Naive thymus-derived CD8-positive, alpha-beta T cell (primary cell): ENCODE measurements around the gene HS3ST6. TPM values are rescaled to one million over a fixed set of nuclear protein-coding genes. Genes with fewer than 3 reads are reported as not detected.
"Not testable (repeated sequence)": the region's sequence is repeated elsewhere in the genome, so short reads cannot be mapped to it uniquely, and the experiment has no call there.

Source experiments
- ATAC-seq, 2 donors: fragments of 150-1000 bp; cut with Tn5 transposase in 1 of 2; sonication (Bioruptor Pico), chemical (Tn5 transposase) in 1 of 2; 1 replicate in 1 of 2; 2 replicates in 1 of 2; pipeline ENCODE4 v1.10.0; 2021; ENCODE audit warnings: mild to moderate bottlenecking in 2 of 2, moderate library complexity in 2 of 2
- POLR2A ChIA-PET: fragments of 350-600 bp; sonication (Branson Sonifier 250); formaldehyde crosslinking; loops from one replicate; lab custom pipeline; 2021; ENCODE audit warnings: antibody characterized with exemption; lab: Charles Lee
- DNase-seq, 10 donors: peaks; one replicate each; pipeline versions ENCODE4 v3.0.0 to v3.0.0-alpha.2; 2020 to 2022
- H3K27ac Mint-ChIP-seq, 10 donors: one replicate each; pipeline ENCODE4 v1.8.0; 2020 to 2022; ENCODE audit warnings: mild to moderate bottlenecking in 10 of 10, mixed read lengths in 10 of 10, moderate library complexity in 4 of 10, inconsistent platforms in 1 of 10
- H3K27me3 Mint-ChIP-seq, 5 donors: one replicate each; pipeline ENCODE4 v1.8.0; 2021 to 2022; ENCODE audit warnings: mixed read lengths in 5 of 5
- H3K36me3 Mint-ChIP-seq, 3 donors: one replicate each; pipeline ENCODE4 v1.8.0; 2020 to 2022; ENCODE audit warnings: mixed read lengths in 3 of 3, mild to moderate bottlenecking in 2 of 3, inconsistent platforms in 1 of 3
- H3K4me1 Mint-ChIP-seq, 4 donors: one replicate each; pipeline ENCODE4 v1.8.0; 2021 to 2022; ENCODE audit warnings: mixed read lengths in 4 of 4
- H3K4me3 Mint-ChIP-seq, 10 donors: one replicate each; pipeline ENCODE4 v1.8.0; 2020 to 2022; ENCODE audit warnings: mild to moderate bottlenecking in 10 of 10, mixed read lengths in 10 of 10, moderate library complexity in 6 of 10, inconsistent platforms in 1 of 10
- H3K9me3 Mint-ChIP-seq, 9 donors: one replicate each; pipeline ENCODE4 v1.8.0; 2020 to 2022; ENCODE audit warnings: mixed read lengths in 9 of 9, mild to moderate bottlenecking in 3 of 9, inconsistent platforms in 1 of 9, moderate library complexity in 1 of 9
- polyA plus RNA-seq, 3 donors: library from polyadenylated mRNA; unstranded; fragments of 300-500 nt; fragmentation: Illumina TruSeq; gene quantifications; one replicate each; pipeline ENCODE4 v1.2.3, GENCODE V29; 2021
- total RNA-seq, 8 experiments: library from RNA in 2 of 8; stranded (reverse) in 2 of 8; gene quantifications; one replicate each; pipeline ENCODE4 v1.2.3 and lab custom pipeline; 2021 to 2026

HS3ST6 gene
- total RNA-seq (not detected), polyA plus RNA-seq (not detected), total RNA-seq (lab: John Stamatoyannopoulos, UW) (0 reads per million in 6 experiments)

DNA sequence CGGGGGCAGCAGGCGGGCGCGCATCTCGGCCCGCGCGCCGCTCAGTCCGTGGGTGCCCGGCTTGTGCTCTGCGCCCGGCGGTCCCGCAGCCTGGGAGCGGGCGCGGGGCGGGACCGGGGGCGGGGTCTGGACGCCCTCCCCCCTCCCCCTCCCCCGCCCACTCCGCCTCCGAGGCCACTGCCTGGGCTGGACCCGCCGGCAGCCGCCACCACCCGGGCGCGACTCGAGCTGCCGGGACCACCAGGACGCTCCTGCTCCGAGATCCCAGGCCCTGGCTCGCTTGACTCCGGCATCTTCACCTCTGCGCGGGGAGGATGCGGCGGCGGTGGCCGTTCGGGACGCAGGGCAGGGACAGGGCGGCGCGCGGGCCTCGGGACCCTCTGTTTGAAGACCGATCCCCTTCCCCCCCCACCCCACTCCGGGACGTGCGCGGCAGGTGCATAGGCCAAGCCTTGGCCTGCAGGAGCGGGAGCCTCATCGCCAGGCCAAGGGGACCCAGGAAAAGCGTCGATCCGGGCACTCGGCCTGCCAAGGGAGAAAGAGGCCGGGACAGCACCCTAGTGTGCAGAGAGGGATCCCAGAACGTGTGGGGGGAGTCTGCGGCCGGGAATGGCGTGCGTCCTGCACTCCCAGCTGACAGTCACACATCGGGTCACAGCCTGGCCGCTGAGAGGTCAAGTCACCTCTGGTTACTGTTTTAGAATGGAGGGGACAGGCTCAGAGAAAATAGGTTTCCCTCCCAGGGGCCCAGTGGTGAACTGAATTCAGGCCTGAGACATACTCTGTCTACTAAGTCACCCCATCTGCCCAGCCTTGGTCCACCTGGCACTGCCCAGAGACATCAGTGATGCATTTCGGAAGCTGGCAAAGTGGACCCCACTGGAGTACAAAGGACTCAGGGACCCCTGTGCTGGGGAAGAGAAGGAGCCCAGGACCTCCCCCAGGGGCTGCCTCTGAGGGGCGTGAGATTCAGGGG, at the start of gene HS3ST6:
Gene HS3ST6 (minus strand): TSS at position 65 of the 976 bp plus-strand sequence. CDS start 92 bp downstream, outside the sequence.
- POLR2A ChIA-PET, result no interaction called here
- Mint-ChIP-seq H3K27ac (no peak within 1 kb of the TSS), H3K9me3 (peaks cover 0 to 3% (median 0%) of the 10 kb centered on the region in 9 donors), H3K4me1 (peaks cover 0 to 5% (median 3%) of the 10 kb centered on the region in 4 donors), H3K4me3 (no peak within 1 kb of the TSS), H3K27me3 (peaks cover 22 to 74% (median 51%) of the 10 kb centered on the region in 5 donors), H3K36me3 (peaks cover 0 to 7% (median 0%) of the 10 kb centered on the region in 3 donors)
- DNase-seq (no peak), ATAC-seq (no peak)

DNA sequence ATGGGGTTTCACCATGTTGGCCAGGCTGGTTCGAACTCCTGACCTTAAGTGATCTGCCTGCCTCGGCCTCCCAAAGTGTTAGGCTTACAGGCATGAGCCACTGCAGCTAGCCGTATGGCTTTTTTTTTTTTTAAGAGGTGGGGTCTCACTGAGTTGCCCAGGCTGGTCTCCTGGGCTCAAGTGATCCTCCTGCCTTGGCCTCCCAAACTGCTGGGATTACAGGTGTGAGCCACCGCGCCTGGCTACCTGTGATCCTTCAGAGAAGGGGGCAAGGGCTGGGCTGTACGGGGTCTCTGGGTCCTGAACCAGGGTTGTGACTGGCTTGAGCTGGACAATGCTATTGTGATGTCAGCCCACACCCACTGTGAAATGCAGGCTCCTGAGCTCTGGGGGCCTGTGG, 48.2 kb upstream of the HS3ST6 start, which contains the start of gene RNF151:
Gene RNF151 (plus strand): TSS at position 397 of the 400 bp plus-strand sequence. CDS start 26 bp downstream, outside the sequence.
- Mint-ChIP-seq H3K4me1 (peaks cover 18 to 44% (median 40%) of the 10 kb centered on the region in 4 donors), H3K4me3 (peak within 1 kb of the TSS; percentile 89 to 97 (median 94)), H3K9me3 (no peaks in the 10 kb centered on the region), H3K36me3 (peaks cover 4 to 27% (median 10%) of the 10 kb centered on the region in 3 donors), H3K27ac (peak within 1 kb of the TSS; percentile 96 to 99 (median 97)), H3K27me3 (no peaks in the 10 kb centered on the region)
- no peak for ATAC-seq
- POLR2A ChIA-PET, result interaction anchor here (0.6 to 7.9 kb wide), 8 partner anchors 17 to 431 kb away, joined by 3 to 89 read pairs (median 10); partner anchors contain the start of genes GFER, NOXO1, NUBP2 and PKD1
- DNase-seq, result no peak

DNA sequence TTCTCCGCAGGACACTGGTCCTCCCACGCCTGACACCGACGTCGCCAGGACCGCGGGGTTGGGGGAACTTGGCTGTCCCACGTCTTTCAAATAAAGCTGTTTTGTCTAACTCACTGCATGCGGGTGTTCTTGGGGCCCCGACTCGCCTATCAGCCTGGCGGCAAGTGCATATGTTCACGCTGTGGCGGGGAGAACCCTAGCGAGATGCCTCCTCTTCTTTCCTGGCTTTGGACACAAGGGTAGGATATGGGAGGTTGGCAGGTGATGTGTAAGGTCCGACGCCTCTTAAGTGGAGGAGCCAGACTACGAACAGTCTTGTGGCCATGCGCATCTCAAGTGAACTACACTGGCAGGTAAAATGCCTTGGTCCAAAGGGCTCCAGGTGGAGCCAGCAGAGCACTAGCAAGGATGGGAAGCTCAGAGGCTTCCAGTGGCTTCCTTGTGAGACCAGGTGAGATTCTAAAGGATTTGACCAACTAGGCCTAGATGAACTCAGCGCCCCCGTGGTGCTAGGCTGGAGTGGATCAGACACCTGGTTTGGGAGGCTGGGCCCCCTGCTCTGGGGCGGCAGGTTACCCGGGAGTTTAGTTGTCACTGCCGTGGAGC, 47.3 kb upstream of the HS3ST6 start:
- Mint-ChIP-seq H3K4me1 (peaks cover 20 to 45% (median 41%) of the 10 kb centered on the region in 4 donors), H3K27me3 (no peaks in the 10 kb centered on the region), H3K36me3 (peaks cover 4 to 33% (median 14%) of the 10 kb centered on the region in 3 donors), H3K4me3 (peak overlapping the region; percentile 89 to 97 (median 94)), H3K9me3 (no peaks in the 10 kb centered on the region), H3K27ac (peak overlapping the region; percentile 96 to 99 (median 97))
- DNase-seq (no peak), ATAC-seq (peak; percentile 4 to 7)
- POLR2A ChIA-PET, result interaction anchor here (0.6 to 7.9 kb wide), 40 partner anchors 8 to 1329 kb away, joined by 3 to 89 read pairs (median 5); partner anchors contain the start of genes EME2, FAHD1, GFER and HAGH

DNA sequence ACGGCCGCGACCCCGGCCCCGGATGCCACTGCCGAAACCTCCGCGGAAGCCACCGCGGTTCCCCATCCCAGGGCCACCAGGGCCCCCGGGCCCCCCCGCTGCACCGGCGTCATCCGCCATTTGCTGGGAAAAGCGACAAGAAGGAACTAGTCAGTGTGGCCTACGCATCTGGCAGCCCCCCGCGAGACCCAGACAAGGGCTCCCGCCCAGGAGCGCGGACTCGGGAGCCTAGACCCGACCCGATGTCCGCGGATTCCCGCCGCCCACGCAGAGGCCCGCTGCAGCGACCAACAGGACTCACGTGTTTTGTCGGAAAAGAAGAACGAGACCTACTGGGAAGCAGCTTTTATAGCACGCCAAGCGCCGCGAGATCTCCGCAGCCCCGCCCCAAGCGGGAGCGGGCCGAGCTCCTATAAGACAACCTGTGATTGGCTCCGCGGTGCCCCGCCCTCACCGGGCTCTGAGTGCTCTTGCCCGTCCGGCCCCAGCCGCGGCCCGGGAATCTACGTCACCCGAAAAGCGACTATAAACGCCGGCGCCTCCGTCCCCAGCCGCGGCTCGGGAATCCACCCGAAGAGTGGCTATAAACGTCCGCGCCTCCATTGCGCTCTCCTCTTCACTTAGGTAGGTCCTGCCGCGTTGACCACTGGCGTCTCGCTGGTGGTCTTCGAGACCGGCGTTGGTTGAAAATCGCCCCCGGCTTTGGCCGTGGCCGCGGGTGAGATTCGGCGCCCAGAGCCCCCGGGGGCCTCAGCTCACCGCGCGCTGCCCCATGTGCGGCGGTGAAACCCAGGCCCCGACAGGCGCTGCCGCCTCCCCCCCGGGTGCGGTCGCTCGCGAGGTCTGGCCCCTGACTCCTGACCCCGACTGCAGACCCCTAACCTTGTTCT, 46.5 kb upstream of the HS3ST6 start, which contains the start of gene RPS2:
Gene RPS2 (minus strand): TSS at position 321 of the 890 bp plus-strand sequence. CDS start 201 bp downstream, at position 120.
- peak; percentile 95 to 100 (median 98) for DNase-seq
- Mint-ChIP-seq H3K36me3 (peaks cover 4 to 33% (median 14%) of the 10 kb centered on the region in 3 donors), H3K27ac (peak within 1 kb of the TSS; percentile 96 to 99 (median 97)), H3K4me3 (peak within 1 kb of the TSS; percentile 89 to 97 (median 94)), H3K9me3 (no peaks in the 10 kb centered on the region), H3K4me1 (peaks cover 24 to 48% (median 48%) of the 10 kb centered on the region in 4 donors), H3K27me3 (no peaks in the 10 kb centered on the region)
- POLR2A ChIA-PET, result interaction anchor here (0.6 to 7.9 kb wide), 48 partner anchors 9 to 1328 kb away, joined by 3 to 89 read pairs (median 4); partner anchors contain the start of genes ABCA3, EME2, FAHD1 and GFER
- peak; percentile 88 to 93 for ATAC-seq

DNA sequence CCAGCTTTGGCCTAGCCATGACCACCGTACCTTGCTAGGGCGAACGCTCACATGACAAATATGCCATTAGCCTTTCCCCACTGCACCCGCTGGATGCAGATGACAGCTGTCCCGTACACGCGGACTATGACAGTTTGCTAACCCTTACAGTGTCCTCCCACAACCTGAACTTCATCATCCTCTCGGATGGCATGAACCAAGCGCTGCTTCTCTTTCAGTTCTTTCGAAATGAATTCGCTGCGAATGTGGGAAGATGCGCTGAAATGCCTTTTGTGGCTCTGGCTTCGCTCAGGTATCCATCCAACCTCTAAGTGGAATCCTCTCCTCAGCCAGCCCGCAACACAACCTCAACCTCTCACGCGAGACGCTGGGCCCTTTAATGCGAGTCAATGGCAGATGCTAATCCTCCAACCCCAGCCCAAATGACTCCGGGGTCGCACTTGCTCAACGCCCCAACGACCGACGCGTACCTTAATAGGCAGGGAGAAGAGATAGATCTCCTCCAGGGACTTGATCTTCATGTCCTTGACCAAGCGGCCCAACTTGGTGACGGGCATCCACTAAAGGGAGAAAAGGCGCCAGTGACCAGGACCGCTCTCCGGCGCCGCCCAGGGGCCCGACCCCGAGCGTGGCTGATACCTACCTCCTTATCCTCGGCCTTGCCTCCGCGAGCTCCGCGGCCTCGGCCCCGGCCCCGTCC, 45.7 kb upstream of the HS3ST6 start:
- peaks cover 25 to 51% (median 50%) of the 10 kb centered on the region in 4 donors for H3K4me1 Mint-ChIP-seq
- DNase-seq, result peak in 3 of 10 donors; percentile 17 to 64 (median 32)
- H3K36me3 Mint-ChIP-seq, result peaks cover 4 to 33% (median 14%) of the 10 kb centered on the region in 3 donors

DNA sequence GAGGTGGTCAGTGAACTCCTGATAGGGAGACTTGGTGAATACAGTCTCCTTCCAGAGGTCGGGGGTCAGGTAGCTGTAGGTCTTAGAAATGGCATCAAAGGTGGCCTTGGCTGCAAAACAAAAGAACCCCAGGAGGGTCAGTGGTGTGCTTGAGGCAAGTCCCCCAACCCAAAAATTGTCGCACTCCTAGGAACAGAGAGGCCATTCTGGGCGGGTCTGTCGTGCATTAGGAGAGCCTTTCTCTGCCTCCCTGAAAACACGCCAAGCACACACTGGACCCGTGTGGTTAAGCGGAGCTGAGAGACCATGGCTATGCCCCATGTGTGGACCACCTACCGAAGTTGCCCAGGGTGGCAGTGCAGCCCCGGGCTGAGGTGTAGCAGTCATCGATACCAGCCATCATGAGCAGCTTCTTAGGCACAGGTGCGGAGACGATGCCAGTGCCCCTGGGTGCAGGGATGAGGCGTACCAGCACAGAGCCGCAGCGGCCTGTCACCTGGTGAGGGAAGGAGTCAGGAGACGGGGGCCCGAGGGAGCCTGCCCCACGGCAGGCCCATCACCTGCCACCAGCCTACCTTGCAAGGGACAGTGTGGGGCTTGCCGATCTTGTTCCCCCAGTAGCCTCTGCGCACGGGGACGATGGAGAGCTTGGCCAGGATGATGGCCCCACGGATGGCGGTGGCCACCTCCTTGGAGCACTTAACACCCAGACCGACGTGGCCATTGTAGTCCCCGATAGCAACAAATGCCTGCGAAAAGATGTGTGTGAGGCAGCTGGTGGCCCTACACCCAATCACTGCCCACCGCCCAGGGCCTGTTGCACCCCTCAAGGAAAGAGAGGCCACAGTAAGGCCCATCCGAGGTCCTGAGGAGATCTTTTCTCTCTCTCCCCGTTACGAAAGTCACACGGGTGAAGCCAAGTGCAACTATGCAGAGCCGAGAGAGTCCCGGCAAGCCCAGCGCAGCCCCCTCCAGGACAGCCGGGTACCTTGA, 44.2 kb upstream of the HS3ST6 start:
- not testable (repeated sequence) for H3K9me3 Mint-ChIP-seq, H3K27me3 Mint-ChIP-seq, ATAC-seq, DNase-seq
- peak overlapping the region; percentile 89 to 97 (median 92) for H3K4me3 Mint-ChIP-seq
- peaks cover 4 to 33% (median 14%) of the 10 kb centered on the region in 3 donors for H3K36me3 Mint-ChIP-seq
- H3K27ac Mint-ChIP-seq, result peak overlapping the region in 9 of 10 donors; percentile 50 to 99 (median 95)
- H3K4me1 Mint-ChIP-seq, result peaks cover 25 to 55% (median 50%) of the 10 kb centered on the region in 4 donors
- POLR2A ChIA-PET, result interaction anchor here (1.1 to 7.9 kb wide), 4 partner anchors 8 to 242 kb away, joined by 4 to 89 read pairs (median 44); partner anchors contain the start of genes GFER, NOXO1, TBL3 and TRAF7

More for the DNA sequence above, 45.7 kb upstream of the HS3ST6 start:
- Mint-ChIP-seq H3K4me3 (peak overlapping the region; percentile 89 to 97 (median 92)), H3K9me3 (no peaks in the 10 kb centered on the region), H3K27me3 (no peaks in the 10 kb centered on the region), H3K27ac (peak overlapping the region; percentile 93 to 99 (median 96))
- peak; percentile 15 to 23 for ATAC-seq
- POLR2A ChIA-PET, result interaction anchor here (0.9 to 7.9 kb wide), 39 partner anchors 8 to 1328 kb away, joined by 3 to 89 read pairs (median 5); partner anchors contain the start of genes EME2, FAHD1, GFER and HAGH

DNA sequence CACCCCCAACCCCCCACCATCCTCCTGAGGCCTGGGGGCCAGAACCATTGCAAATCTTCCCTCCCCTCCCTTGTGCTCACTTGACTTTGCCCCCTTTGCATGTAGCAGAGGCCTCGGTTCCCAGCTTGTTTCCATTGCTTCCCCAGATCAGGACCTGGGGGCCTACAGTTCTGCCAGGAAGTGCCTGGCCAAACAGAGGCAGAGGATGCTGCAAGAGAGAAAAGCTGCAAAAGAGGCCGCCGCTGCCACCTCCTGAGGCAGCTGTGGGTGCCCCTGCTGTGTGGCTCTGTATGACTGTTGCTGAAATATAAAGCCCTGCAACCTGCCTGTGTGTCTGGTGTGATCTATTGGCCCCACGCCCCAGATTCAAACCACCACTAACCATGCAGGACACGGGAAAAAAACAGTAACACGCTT, 43.4 kb upstream of the HS3ST6 start:
- no peaks in the 10 kb centered on the region for H3K9me3 Mint-ChIP-seq
- H3K27ac Mint-ChIP-seq, result peak overlapping the region in 8 of 10 donors; percentile 35 to 98 (median 80)
- H3K4me3 Mint-ChIP-seq, result peak overlapping the region in 8 of 10 donors; percentile 33 to 92 (median 52)
- H3K27me3 Mint-ChIP-seq, result peaks cover 0 to 2% (median 0%) of the 10 kb centered on the region in 5 donors
- H3K36me3 Mint-ChIP-seq, result peaks cover 4 to 33% (median 14%) of the 10 kb centered on the region in 3 donors
- DNase-seq (peak in 1 of 10 donors; percentile 15), ATAC-seq (no peak)
- H3K4me1 Mint-ChIP-seq, result peaks cover 25 to 55% (median 50%) of the 10 kb centered on the region in 4 donors
- POLR2A ChIA-PET, result interaction anchor here (4.0 to 7.9 kb wide), 2 partner anchors 9 to 22 kb away, joined by 39 to 89 read pairs; partner anchors contain the start of genes GFER, NOXO1 and TBL3

DNA sequence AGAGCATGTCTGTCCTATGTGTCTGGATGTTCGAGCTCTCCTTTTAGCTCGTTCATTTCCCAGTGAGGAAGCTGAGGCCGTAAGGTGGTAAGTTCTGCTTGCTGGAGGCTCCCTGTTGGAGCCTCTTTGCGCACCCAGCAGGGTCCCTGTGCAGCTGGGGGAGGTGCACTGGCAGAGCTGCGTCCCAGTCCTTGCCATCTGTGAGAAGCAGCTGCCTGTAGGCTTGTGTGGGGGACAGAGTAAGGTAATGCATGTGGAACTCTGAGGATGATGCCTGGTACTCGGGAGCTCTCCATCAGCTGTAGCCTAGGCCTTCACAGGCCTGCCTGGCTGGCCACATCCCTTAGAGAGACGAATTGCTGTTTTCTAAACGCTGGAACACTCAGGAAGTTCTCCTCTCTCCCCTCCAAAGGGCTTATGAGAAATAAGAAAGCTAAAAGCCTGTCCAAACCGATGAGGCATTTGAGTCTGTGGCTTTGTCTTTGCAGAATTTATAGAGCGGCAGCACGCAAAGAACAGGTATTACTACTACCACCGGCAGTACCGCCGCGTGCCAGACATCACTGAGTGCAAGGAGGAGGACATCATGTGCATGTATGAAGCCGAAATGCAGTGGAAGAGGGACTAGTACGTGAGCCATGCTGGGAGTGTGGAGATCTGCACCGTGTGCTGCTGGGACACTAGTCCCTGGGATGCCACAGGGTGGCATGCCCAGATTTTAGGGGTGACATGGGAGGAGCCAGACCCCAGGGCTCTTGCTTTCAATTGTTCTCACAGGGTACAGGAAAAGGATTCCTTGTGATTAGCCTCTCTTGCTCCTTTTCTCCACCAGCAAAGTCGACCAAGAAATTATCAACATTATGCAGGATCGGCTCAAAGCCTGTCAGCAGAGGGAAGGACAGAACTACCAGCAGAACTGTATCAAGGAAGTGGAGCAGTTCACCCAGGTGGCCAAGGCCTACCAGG, 42.7 kb upstream of the HS3ST6 start:
- peak in 1 of 10 donors; percentile 28 for DNase-seq
- peaks cover 4 to 33% (median 14%) of the 10 kb centered on the region in 3 donors for H3K36me3 Mint-ChIP-seq
- no peaks in the 10 kb centered on the region for H3K9me3 Mint-ChIP-seq
- peaks cover 25 to 55% (median 50%) of the 10 kb centered on the region in 4 donors for H3K4me1 Mint-ChIP-seq
- H3K27me3 Mint-ChIP-seq, result peaks cover 0 to 2% (median 0%) of the 10 kb centered on the region in 5 donors
- H3K27ac Mint-ChIP-seq, result peak overlapping the region; percentile 75 to 96 (median 90)
- POLR2A ChIA-PET, result interaction anchor here (0.6 to 7.9 kb wide), 8 partner anchors 10 to 194 kb away, joined by 3 to 89 read pairs (median 5); partner anchors contain the start of genes EME2, GFER, MRPS34 and MSRB1
- H3K4me3 Mint-ChIP-seq, result peak overlapping the region; percentile 88 to 94 (median 91)
- no peak for ATAC-seq
